HCT116 (cell line): ENCODE measurements around the gene CSPG4. TPM values are rescaled to one million over a fixed set of nuclear protein-coding genes. Genes with fewer than 3 reads are reported as not detected.
A peak's percentile ranks its signal among the peaks of the same experiment; 100 is the strongest.

Experiments used
- ATAC-seq: fragments of 200-7000 bp; cut with Tn5 transposase; 2 replicates; pipeline ENCODE4 v1.9.1; 2020; ENCODE audit warnings: mild to moderate bottlenecking, moderate library complexity
- BruUV-seq: library from RNA; stranded (reverse); fragments of 400-500 nt; replicated peaks from 2 replicates; lab custom pipeline; 2021; lab: Mats Ljungman, UMichigan
- CTCF ChIA-PET: fragments of 300-600 bp; sonication (Branson Sonifier 250); formaldehyde crosslinking; loops from one replicate; lab custom pipeline; 2021; ENCODE audit warnings: antibody characterized with exemption; lab: Charles Lee
- POLR2A ChIA-PET: fragments of 300-600, 350-600 bp; sonication (Branson Sonifier 250); formaldehyde crosslinking; loops from one replicate; lab custom pipeline; 2021; ENCODE audit warnings: antibody characterized with exemption; lab: Charles Lee
- RAD21 ChIA-PET, 2 experiments: fragments of 300-600 bp; sonication (Branson Sonifier 250); formaldehyde crosslinking; loops; one replicate each; lab custom pipeline; 2023; ENCODE audit warnings: low total read pairs in 2 of 2; ENCODE audit not compliant: uncharacterized antibody in 2 of 2, unreplicated experiment in 2 of 2, low non-redundant PET in 1 of 2; lab: Charles Lee
- DNase-seq: peaks from one replicate; pipeline ENCODE4 v3.0.0-alpha.2; 2010; ENCODE audit warnings: low read depth, low spot score
- H2AFZ ChIP-seq: fragments of 200-600 bp; shearing (Covaris generic), sonication (generic); 2 replicates; pipeline ENCODE4 v1.6.1; 2017; ENCODE audit warnings: low read depth, mixed run types, mixed read lengths, antibody characterized with exemption, low read length; ENCODE audit not compliant: poor library complexity, severe bottlenecking
- H3K27ac ChIP-seq: 2 replicates; pipeline ENCODE4 v1.5.1; 2012; ENCODE audit warnings: low read depth, low read length
- H3K27me3 ChIP-seq: fragments of 200-600 bp; sonication (generic); 2 replicates; pipeline ENCODE4 v1.6.1; 2016; ENCODE audit warnings: mixed run types, low read length, mixed read lengths; ENCODE audit not compliant: insufficient read depth
- H3K36me3 ChIP-seq, 2 experiments: fragments of 200-500 bp in 1 of 2; fragments of 200-600 bp in 1 of 2; sonication (Bioruptor generic) in 1 of 2; sonication (generic) in 1 of 2; 2 replicates each; pipeline versions ENCODE4 v1.5.1 to v1.6.1; 2014 to 2016; ENCODE audit warnings: low read length in 2 of 2, inconsistent platforms in 1 of 2, mixed read lengths in 1 of 2, mixed run types in 1 of 2; ENCODE audit not compliant: insufficient read depth in 2 of 2, control insufficient read depth in 1 of 2
- H3K4me1 ChIP-seq, 2 experiments: fragments of 200-600 bp in 1 of 2; sonication (generic) in 1 of 2; 2 replicates each; pipeline versions ENCODE4 v1.5.1 to v1.6.1; 2012 to 2017; ENCODE audit warnings: low read length in 2 of 2, inconsistent platforms in 1 of 2, mild to moderate bottlenecking in 1 of 2, mixed read lengths in 1 of 2, mixed run types in 1 of 2, moderate library complexity in 1 of 2; ENCODE audit not compliant: insufficient read depth in 2 of 2, control insufficient read depth in 1 of 2
- H3K4me2 ChIP-seq: fragments of 200-600 bp; sonication (generic); 2 replicates; pipeline ENCODE4 v1.6.1; 2017; ENCODE audit warnings: mixed run types, low read length, mixed read lengths
- H3K4me3 ChIP-seq, 2 experiments: fragments of 200-600 bp in 1 of 2; sonication (generic) in 1 of 2; replicated peaks in 1 of 2; 2 replicates each; pipeline ENCODE4 v1.5.1; 2011 to 2016; ENCODE audit warnings: low read length in 2 of 2, control low read depth in 1 of 2, low read depth in 1 of 2, mild to moderate bottlenecking in 1 of 2, mixed read lengths in 1 of 2, mixed run types in 1 of 2
- H3K79me2 ChIP-seq: fragments of 200-600 bp; sonication (generic); 2 replicates; pipeline ENCODE4 v1.6.1; 2017; ENCODE audit warnings: mild to moderate bottlenecking, mixed run types, low read length, moderate library complexity, mixed read lengths; ENCODE audit not compliant: insufficient read depth
- H3K9ac ChIP-seq: fragments of 200-600 bp; sonication (generic); 2 replicates; pipeline ENCODE4 v1.6.1; 2016; ENCODE audit warnings: low read length, mixed read lengths
- H3K9me2 ChIP-seq: fragments of 200-600 bp; sonication (generic), shearing (Covaris generic); 2 replicates; pipeline ENCODE4 v1.6.1; 2017; ENCODE audit warnings: mixed run types, mild to moderate bottlenecking, moderate library complexity; ENCODE audit not compliant: insufficient read depth
- H3K9me3 ChIP-seq, 2 experiments: fragments of 200-500 bp in 1 of 2; fragments of 200-600 bp in 1 of 2; sonication (Bioruptor generic) in 1 of 2; sonication (generic) in 1 of 2; 2 replicates each; pipeline ENCODE4 v1.6.1; 2014 to 2017; ENCODE audit warnings: low read length in 2 of 2, mixed read lengths in 2 of 2, inconsistent platforms in 1 of 2, low read depth in 1 of 2, mild to moderate bottlenecking in 1 of 2, mixed run types in 1 of 2, moderate library complexity in 1 of 2; ENCODE audit not compliant: control insufficient read depth in 1 of 2, insufficient read depth in 1 of 2
- H4K20me1 ChIP-seq: fragments of 200-600 bp; sonication (generic), shearing (Covaris generic); 2 replicates; pipeline ENCODE4 v1.6.1; 2017; ENCODE audit warnings: mixed run types, mild to moderate bottlenecking, moderate library complexity; ENCODE audit not compliant: insufficient read depth
- ATF3 ChIP-seq: IDR thresholded peaks from 2 replicates; pipeline ENCODE4 v1.6.1; 2012
- CBX3 ChIP-seq: IDR thresholded peaks from 2 replicates; pipeline ENCODE4 v1.6.1; 2012; ENCODE audit warnings: low read depth
- CTCF ChIP-seq, 3 experiments: fragments of 200-600 bp in 1 of 3; sonication (generic) in 1 of 3; IDR thresholded peaks in 2 of 3; conservative IDR thresholded peaks in 1 of 3; 2 replicates each; pipeline ENCODE4 v1.5.1; 2012 to 2017; ENCODE audit warnings: low read depth in 2 of 3, low read length in 2 of 3, antibody characterized with exemption in 1 of 3, borderline replicate concordance in 1 of 3, control low read depth in 1 of 3, mild to moderate bottlenecking in 1 of 3, mixed read lengths in 1 of 3, mixed run types in 1 of 3, moderate library complexity in 1 of 3; ENCODE audit not compliant: insufficient read depth in 1 of 3
- EGR1 ChIP-seq: IDR thresholded peaks from 2 replicates; pipeline ENCODE4 v1.6.1; 2012; ENCODE audit warnings: low read depth
- POLR2A ChIP-seq: IDR thresholded peaks from 2 replicates; pipeline ENCODE4 v1.7.0; 2011; ENCODE audit warnings: borderline replicate concordance; ENCODE audit not compliant: insufficient read depth, insufficient read length; ENCODE audit errors: extremely low read depth
- POLR2AphosphoS5 ChIP-seq: IDR thresholded peaks from 2 replicates; pipeline ENCODE4 v1.6.1; 2011; ENCODE audit warnings: mild to moderate bottlenecking, low read depth, low read length, moderate library complexity
- RAD21 ChIP-seq: IDR thresholded peaks from 2 replicates; pipeline ENCODE4 v1.6.1; 2012; ENCODE audit warnings: low read depth, mild to moderate bottlenecking
- TCF7L2 ChIP-seq: IDR thresholded peaks from 2 replicates; pipeline ENCODE4 v1.7.0; 2011; ENCODE audit warnings: borderline replicate concordance, inconsistent platforms; ENCODE audit not compliant: insufficient read depth, insufficient read length; ENCODE audit errors: extremely low read depth
- YY1 ChIP-seq: IDR thresholded peaks from 2 replicates; pipeline ENCODE4 v1.6.1; 2011; ENCODE audit warnings: low read length, low read depth, moderate library complexity, mild to moderate bottlenecking; ENCODE audit not compliant: insufficient replicate concordance; ENCODE audit errors: extremely low read depth
- ZFX ChIP-seq: fragments of 450-650 bp; IDR thresholded peaks from 2 replicates; pipeline ENCODE4 v1.6.1; 2017
- intact Hi-C: fragments of 100-400 bp; cut with micrococcal nuclease; formaldehyde crosslinking; loops from 2 replicates; pipeline ENCODE4 v1.10.0; 2022
- total RNA-seq: library from RNA; stranded (reverse); gene quantifications from one replicate; pipeline ENCODE4 v1.2.1, GENCODE V29; 2021; ENCODE audit not compliant: unreplicated experiment

CSPG4 gene
- total RNA-seq, 1 experiment from 2014 or later: 18.1 TPM

- CTCF ChIA-PET: interaction anchor here (0.7 to 2.4 kb wide), 10 partner anchors 9 to 279 kb away, joined by 3 to 8 read pairs (median 4); partner anchors contain the start of genes MAN2C1, SIN3A and SNUPN
- RAD21 ChIA-PET: interaction anchor here (0.6 to 1.3 kb wide), 6 partner anchors 21 to 300 kb away, joined by 3 to 6 read pairs (median 4); partner anchors contain the start of genes MAN2C1 (in 1 of the 2) and SIN3A (in 1 of the 2)
- peak within 1 kb of the TSS; percentile 76 for H3K27ac ChIP-seq
- ATAC-seq (peak; percentile 84), DNase-seq (no peak)
- peak within 1 kb of the TSS; percentile 58 for H2AFZ ChIP-seq
- peaks cover 22 to 58% of the 10 kb centered on the region in 2 experiments for H3K4me1 ChIP-seq
- H3K4me2 ChIP-seq: peak within 1 kb of the TSS; percentile 99
- H3K9me3 ChIP-seq: no peaks in the 10 kb centered on the region
- peaks cover 38% of the 10 kb centered on the region for H3K79me2 ChIP-seq
- intact Hi-C loops: no loop called here
- TF ChIP-seq ATF3 (no peak), TCF7L2 (no peak), EGR1 (no peak), ZFX (peak; percentile 29), CBX3 (no peak), YY1 (no peak), CTCF (IDR thresholded peaks at IDR 0.05 in 2 of 3, conservative IDR thresholded peaks at IDR 0.05 in 1 of 3; ENCODE audit: borderline replicate concordance in 1 of 3, insufficient read depth in 1 of 3, low read depth in 2 of 3, low read length in 2 of 3) (peak in 2 of 3 experiments; percentile 56 to 62; a peak in 4 of 6 replicates), RAD21 (no peak), POLR2A (peak; percentile 43), POLR2AphosphoS5 (peak; percentile 81)
- no peaks in the 10 kb centered on the region for H4K20me1 ChIP-seq
- POLR2A ChIA-PET: interaction anchor here (0.6 to 1.6 kb wide), 8 partner anchors 11 to 280 kb away, joined by 3 to 10 read pairs (median 4); partner anchors contain the start of genes SIN3A and SNUPN
- H3K4me3 ChIP-seq: peak within 1 kb of the TSS; percentile 83 to 98
- H3K9me2 ChIP-seq: no peaks in the 10 kb centered on the region
- H3K27me3 ChIP-seq: no peaks in the 10 kb centered on the region
- peaks cover 0 to 12% of the 10 kb centered on the region in 2 experiments; a peak in 1 of 4 replicates for H3K36me3 ChIP-seq
- BruUV-seq: no TSS peak
- H3K9ac ChIP-seq: peak within 1 kb of the TSS; percentile 95
Observed at GRCh38 chr15:75647370-75648155, 65.1 kb downstream of the CSPG4 start, which contains the start of gene SNX33. Gene SNX33, plus strand, starts transcription at chr15:75647912. Its CDS starts 1,191 bp downstream, at chr15:75649103.
